ENCODE data around the gene SMAD7.

The SMAD7 gene

GRCh38 chr18:48942086-48942485 lies 8.7 kb downstream of the SMAD7 start:
- Histone ChIP-seq H3K27ac (ENCODE audit: low read length, poor library complexity, severe bottlenecking) (peak overlapping the region; percentile 89), H3K36me3 (ENCODE audit: control insufficient read depth in 1 of 2, insufficient read depth in 2 of 2, low read depth in 1 of 2, low read length in 2 of 2) (peaks cover 45 to 75% of the 10 kb centered on the region in 2 experiments), H3K4ac (ENCODE audit: low read depth in 1 of 2, low read length in 2 of 2) (no peak overlapping the region), H4K91ac (ENCODE audit: low read length) (peak overlapping the region; percentile 62), H2BK12ac (ENCODE audit: low read length in 2 of 2) (peak overlapping the region in 1 of 2 experiments; percentile 45), H2AK5ac (ENCODE audit: low read length, severe bottlenecking) (peak overlapping the region; percentile 95), H3K9me3 (ENCODE audit: control insufficient read depth, low read length) (no peaks in the 10 kb centered on the region), H3K27me3 (ENCODE audit: control insufficient read depth in 1 of 2, insufficient read depth in 1 of 2, low read length in 2 of 2) (no peaks in the 10 kb centered on the region), H3K9ac (ENCODE audit: low read length) (peak overlapping the region; percentile 95), H3K14ac (ENCODE audit: low read length in 2 of 2) (no peak overlapping the region), H3K4me1 (ENCODE audit: control insufficient read depth, insufficient read depth, low read depth, low read length) (peaks cover 67% of the 10 kb centered on the region), H3K79me1 (replicated peaks; ENCODE audit: low read length, poor library complexity, severe bottlenecking) (no peaks in the 10 kb centered on the region), H3K4me3 (ENCODE audit: insufficient read depth in 1 of 2, low read depth in 1 of 2, low read length in 2 of 2) (peak overlapping the region in 1 of 2 experiments; percentile 41), H2BK120ac (ENCODE audit: low read depth, low read length) (no peak overlapping the region), H2BK5ac (ENCODE audit: low read depth, low read length, poor library complexity, severe bottlenecking) (peak overlapping the region; percentile 63), H3K4me2 (ENCODE audit: low read length, poor library complexity, severe bottlenecking) (peak overlapping the region; percentile 77), H2AFZ (ENCODE audit: low read depth, low read length) (no peak overlapping the region), H4K8ac (ENCODE audit: low read length) (peak overlapping the region; percentile 62), H2BK15ac (ENCODE audit: low read depth, poor library complexity, severe bottlenecking) (no peak overlapping the region), H3K18ac (ENCODE audit: low read depth in 1 of 2, low read length in 2 of 2) (peak overlapping the region; percentile 58 to 73), H3K23ac (ENCODE audit: low read length in 2 of 2) (no peak overlapping the region)
- no peak for DNase-seq
- 81% methylated on average over 8 of the region's 8 CpGs for WGBS

GRCh38 chr18:48941672-48942071 lies 9.1 kb downstream of the SMAD7 start:
- Histone ChIP-seq H3K9me3 (ENCODE audit: control insufficient read depth, low read length) (no peaks in the 10 kb centered on the region), H3K4me1 (ENCODE audit: control insufficient read depth, insufficient read depth, low read depth, low read length) (peaks cover 70% of the 10 kb centered on the region), H3K4ac (ENCODE audit: low read depth in 1 of 2, low read length in 2 of 2) (peak overlapping the region in 1 of 2 experiments; percentile 73), H3K9ac (ENCODE audit: low read length) (peak overlapping the region; percentile 95), H2BK5ac (ENCODE audit: low read depth, low read length, poor library complexity, severe bottlenecking) (peak overlapping the region; percentile 63), H3K27ac (ENCODE audit: low read length, poor library complexity, severe bottlenecking) (peak overlapping the region; percentile 89), H2AK5ac (ENCODE audit: low read length, severe bottlenecking) (peak overlapping the region; percentile 95), H3K27me3 (ENCODE audit: control insufficient read depth in 1 of 2, insufficient read depth in 1 of 2, low read length in 2 of 2) (no peaks in the 10 kb centered on the region), H2BK120ac (ENCODE audit: low read depth, low read length) (peak overlapping the region; percentile 52), H3K18ac (ENCODE audit: low read depth in 1 of 2, low read length in 2 of 2) (peak overlapping the region; percentile 58 to 73), H4K8ac (ENCODE audit: low read length) (peak overlapping the region; percentile 67), H3K23ac (ENCODE audit: low read length in 2 of 2) (no peak overlapping the region), H4K91ac (ENCODE audit: low read length) (peak overlapping the region; percentile 62), H3K14ac (ENCODE audit: low read length in 2 of 2) (no peak overlapping the region), H2BK12ac (ENCODE audit: low read length in 2 of 2) (peak overlapping the region; percentile 69), H3K79me1 (replicated peaks; ENCODE audit: low read length, poor library complexity, severe bottlenecking) (no peaks in the 10 kb centered on the region), H3K4me2 (ENCODE audit: low read length, poor library complexity, severe bottlenecking) (peak overlapping the region; percentile 77), H3K36me3 (ENCODE audit: control insufficient read depth in 1 of 2, insufficient read depth in 2 of 2, low read depth in 1 of 2, low read length in 2 of 2) (peaks cover 49 to 72% of the 10 kb centered on the region in 2 experiments), H2AFZ (ENCODE audit: low read depth, low read length) (no peak overlapping the region), H3K4me3 (ENCODE audit: insufficient read depth in 1 of 2, low read depth in 1 of 2, low read length in 2 of 2) (no peak overlapping the region), H2BK15ac (ENCODE audit: low read depth, poor library complexity, severe bottlenecking) (no peak overlapping the region)
- DNase-seq: no peak
- 74% methylated on average over 7 of the region's 7 CpGs for WGBS

GRCh38 chr18:48940854-48941611 lies 9.7 kb downstream of the SMAD7 start:
- Histone ChIP-seq H2BK5ac (ENCODE audit: low read depth, low read length, poor library complexity, severe bottlenecking) (peak overlapping the region; percentile 88), H3K9ac (ENCODE audit: low read length) (peak overlapping the region; percentile 95), H3K27ac (ENCODE audit: low read length, poor library complexity, severe bottlenecking) (peak overlapping the region; percentile 89), H2AK5ac (ENCODE audit: low read length, severe bottlenecking) (peak overlapping the region; percentile 95), H2BK15ac (ENCODE audit: low read depth, poor library complexity, severe bottlenecking) (peak overlapping the region; percentile 56), H2BK120ac (ENCODE audit: low read depth, low read length) (peak overlapping the region; percentile 66), H3K14ac (ENCODE audit: low read length in 2 of 2) (no peak overlapping the region), H4K8ac (ENCODE audit: low read length) (peak overlapping the region; percentile 80), H2BK12ac (ENCODE audit: low read length in 2 of 2) (peak overlapping the region; percentile 56 to 91), H3K4me1 (ENCODE audit: control insufficient read depth, insufficient read depth, low read depth, low read length) (peaks cover 68% of the 10 kb centered on the region), H4K91ac (ENCODE audit: low read length) (no peak overlapping the region), H3K4me3 (ENCODE audit: insufficient read depth in 1 of 2, low read depth in 1 of 2, low read length in 2 of 2) (peak overlapping the region in 1 of 2 experiments; percentile 31), H3K4me2 (ENCODE audit: low read length, poor library complexity, severe bottlenecking) (peak overlapping the region; percentile 77), H3K9me3 (ENCODE audit: control insufficient read depth, low read length) (no peaks in the 10 kb centered on the region), H3K79me1 (replicated peaks; ENCODE audit: low read length, poor library complexity, severe bottlenecking) (no peaks in the 10 kb centered on the region), H3K27me3 (ENCODE audit: control insufficient read depth in 1 of 2, insufficient read depth in 1 of 2, low read length in 2 of 2) (no peaks in the 10 kb centered on the region), H3K18ac (ENCODE audit: low read depth in 1 of 2, low read length in 2 of 2) (peak overlapping the region; percentile 11 to 73), H3K23ac (ENCODE audit: low read length in 2 of 2) (no peak overlapping the region), H2AFZ (ENCODE audit: low read depth, low read length) (no peak overlapping the region), H3K4ac (ENCODE audit: low read depth in 1 of 2, low read length in 2 of 2) (peak overlapping the region in 1 of 2 experiments; percentile 32), H3K36me3 (ENCODE audit: control insufficient read depth in 1 of 2, insufficient read depth in 2 of 2, low read depth in 1 of 2, low read length in 2 of 2) (peaks cover 51 to 72% of the 10 kb centered on the region in 2 experiments)
- peak; percentile 53 for DNase-seq
- WGBS: 26% methylated on average over 14 of the region's 14 CpGs
